B cell (primary cell): Measurements from ENCODE around the gene TMEM233.

ENCODE experiments used
- EZH2 ChIP-seq: IDR thresholded peaks from 2 replicates; pipeline ENCODE4 v1.6.1; 2012; ENCODE audit warnings: borderline replicate concordance, low read depth, mild to moderate bottlenecking, moderate library complexity, low read length; ENCODE audit not compliant: insufficient read depth, poor library complexity, severe bottlenecking
- TF ChIP-seq, protein P1 (sequence below): fragments of 200-600 bp; IDR thresholded peaks from one replicate; pipeline ENCODE4 v1.8.0; 2022; ENCODE audit warnings: antibody characterized with exemption, mild to moderate bottlenecking

- TF ChIP-seq, protein P1, sequence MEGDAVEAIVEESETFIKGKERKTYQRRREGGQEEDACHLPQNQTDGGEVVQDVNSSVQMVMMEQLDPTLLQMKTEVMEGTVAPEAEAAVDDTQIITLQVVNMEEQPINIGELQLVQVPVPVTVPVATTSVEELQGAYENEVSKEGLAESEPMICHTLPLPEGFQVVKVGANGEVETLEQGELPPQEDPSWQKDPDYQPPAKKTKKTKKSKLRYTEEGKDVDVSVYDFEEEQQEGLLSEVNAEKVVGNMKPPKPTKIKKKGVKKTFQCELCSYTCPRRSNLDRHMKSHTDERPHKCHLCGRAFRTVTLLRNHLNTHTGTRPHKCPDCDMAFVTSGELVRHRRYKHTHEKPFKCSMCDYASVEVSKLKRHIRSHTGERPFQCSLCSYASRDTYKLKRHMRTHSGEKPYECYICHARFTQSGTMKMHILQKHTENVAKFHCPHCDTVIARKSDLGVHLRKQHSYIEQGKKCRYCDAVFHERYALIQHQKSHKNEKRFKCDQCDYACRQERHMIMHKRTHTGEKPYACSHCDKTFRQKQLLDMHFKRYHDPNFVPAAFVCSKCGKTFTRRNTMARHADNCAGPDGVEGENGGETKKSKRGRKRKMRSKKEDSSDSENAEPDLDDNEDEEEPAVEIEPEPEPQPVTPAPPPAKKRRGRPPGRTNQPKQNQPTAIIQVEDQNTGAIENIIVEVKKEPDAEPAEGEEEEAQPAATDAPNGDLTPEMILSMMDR: no peak
- TF ChIP-seq EZH2: no peak
These were observed 1.3 kb upstream of the TMEM233 start for GRCh38 chr12:119592232-119592631.
